Type B pancreatic cell (in vitro differentiated cells): Measurements from ENCODE around the gene ZNF253. TPM values are rescaled to one million over a fixed set of nuclear protein-coding genes. Genes with fewer than 3 reads are reported as not detected.
A peak's percentile ranks its signal among the peaks of the same experiment; 100 is the strongest.
"Not testable (repeated sequence)": the region's sequence is repeated elsewhere in the genome, so short reads cannot be mapped to it uniquely, and the experiment has no call there.

ENCODE experiments used
- DNase-seq: peaks from one replicate; pipeline ENCODE4 v3.0.0; 2021; ENCODE audit warnings: mixed read lengths; ENCODE audit not compliant: unreplicated experiment; ENCODE audit errors: extremely low spot score
- H3K27ac Mint-ChIP-seq: 2 replicates; pipeline ENCODE4 v1.8.0; 2021; ENCODE audit warnings: mild to moderate bottlenecking, mixed read lengths
- H3K27me3 Mint-ChIP-seq: 2 replicates; pipeline ENCODE4 v1.8.0; 2021; ENCODE audit warnings: mixed read lengths
- H3K36me3 Mint-ChIP-seq: 2 replicates; pipeline ENCODE4 v1.8.0; 2021; ENCODE audit warnings: mixed read lengths
- H3K4me1 Mint-ChIP-seq: one replicate; pipeline ENCODE4 v1.8.0; 2021; ENCODE audit warnings: mixed read lengths; ENCODE audit not compliant: unreplicated experiment
- H3K4me3 Mint-ChIP-seq: 2 replicates; pipeline ENCODE4 v1.8.0; 2021; ENCODE audit warnings: mild to moderate bottlenecking, mixed read lengths
- H3K9me3 Mint-ChIP-seq: 2 replicates; pipeline ENCODE4 v1.8.0; 2021; ENCODE audit warnings: mixed read lengths
- CTCF ChIP-seq: fragments of 200-600 bp; sonication (generic); conservative IDR thresholded peaks from 2 replicates; pipeline ENCODE4 v1.5.0; 2021; ENCODE audit warnings: antibody characterized with exemption, mild to moderate bottlenecking
- total RNA-seq: library from RNA; stranded (reverse); gene quantifications from 2 replicates; pipeline ENCODE4 v1.2.1, GENCODE V29; 2021; ENCODE audit warnings: low replicate concordance

ZNF253 gene
- total RNA-seq, 1 donor from 2014 or later = 36.6 TPM

DNA sequence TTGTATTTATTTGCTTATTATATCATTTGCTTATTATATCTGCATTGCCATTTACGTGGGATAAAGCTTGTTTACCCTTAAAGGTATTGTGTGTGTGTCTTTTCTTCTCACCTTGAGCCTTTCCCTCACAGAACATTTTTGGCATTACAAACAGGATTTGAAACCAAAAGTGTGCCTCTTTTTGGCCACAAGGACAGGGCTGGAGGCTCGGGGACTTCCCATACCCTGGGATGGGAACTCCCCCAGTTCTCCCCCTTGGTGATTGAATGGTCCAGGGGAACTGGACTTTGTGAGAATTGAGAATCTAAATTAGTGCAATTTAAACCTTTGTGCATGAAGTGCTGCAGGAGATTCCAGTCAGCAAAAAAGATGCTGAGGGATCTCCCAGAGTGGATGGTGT lies 41.8 kb upstream of the ZNF253 start:
- peaks cover 13% of the 10 kb centered on the region for H3K36me3 Mint-ChIP-seq
- no peak for DNase-seq
- peak overlapping the region; percentile 17 for H3K4me3 Mint-ChIP-seq
- no peak overlapping the region for H3K27ac Mint-ChIP-seq
- H3K9me3 Mint-ChIP-seq = peaks cover 30% of the 10 kb centered on the region
- H3K4me1 Mint-ChIP-seq = no peaks in the 10 kb centered on the region
- TF ChIP-seq CTCF = no peak
- no peaks in the 10 kb centered on the region for H3K27me3 Mint-ChIP-seq

GRCh38 chr19:19826875-19827274 lies 38.8 kb upstream of the ZNF253 start:
- Mint-ChIP-seq H3K27me3 (no peaks in the 10 kb centered on the region), H3K4me1 (no peaks in the 10 kb centered on the region), H3K27ac (no peak overlapping the region), H3K9me3 (peaks cover 41% of the 10 kb centered on the region), H3K36me3 (peaks cover 3% of the 10 kb centered on the region), H3K4me3 (no peak overlapping the region)
- no peak for TF ChIP-seq CTCF
- DNase-seq = no peak

DNA sequence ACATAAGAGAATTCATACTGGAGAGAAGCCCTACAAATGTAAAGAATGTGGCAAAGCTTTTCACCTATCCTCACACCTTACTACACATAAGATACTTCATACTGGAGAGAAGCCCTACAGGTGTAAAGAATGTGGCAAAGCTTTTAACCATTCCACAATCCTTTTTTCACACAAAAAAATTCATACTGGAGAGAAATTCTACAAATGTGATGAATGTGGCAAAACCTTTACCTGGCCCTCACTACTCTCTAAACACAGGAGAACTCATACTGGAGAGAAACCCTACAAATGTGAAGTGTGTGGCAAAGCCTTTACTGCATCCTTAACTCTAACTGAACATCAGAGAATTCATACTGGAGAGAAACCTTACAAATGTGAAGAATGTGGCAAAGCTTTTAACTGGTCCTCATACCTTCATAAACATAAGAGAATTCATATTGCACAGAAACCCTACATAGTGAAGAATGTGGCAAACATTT lies 30.1 kb upstream of the ZNF253 start:
- Mint-ChIP-seq H3K9me3 (peaks cover 22% of the 10 kb centered on the region), H3K4me3 (no peak overlapping the region), H3K4me1 (no peaks in the 10 kb centered on the region), H3K36me3 (peaks cover 10% of the 10 kb centered on the region), H3K27ac (no peak overlapping the region), H3K27me3 (no peaks in the 10 kb centered on the region)
- no peak for DNase-seq
- no peak for TF ChIP-seq CTCF

GRCh38 chr19:19847781-19848180 lies 17.9 kb upstream of the ZNF253 start:
- Mint-ChIP-seq H3K4me1 (no peaks in the 10 kb centered on the region), H3K9me3 (peaks cover 3% of the 10 kb centered on the region), H3K27me3 (no peaks in the 10 kb centered on the region), H3K36me3 (no peaks in the 10 kb centered on the region), H3K27ac (no peak overlapping the region), H3K4me3 (no peak overlapping the region)
- no peak for TF ChIP-seq CTCF
- DNase-seq = no peak

DNA sequence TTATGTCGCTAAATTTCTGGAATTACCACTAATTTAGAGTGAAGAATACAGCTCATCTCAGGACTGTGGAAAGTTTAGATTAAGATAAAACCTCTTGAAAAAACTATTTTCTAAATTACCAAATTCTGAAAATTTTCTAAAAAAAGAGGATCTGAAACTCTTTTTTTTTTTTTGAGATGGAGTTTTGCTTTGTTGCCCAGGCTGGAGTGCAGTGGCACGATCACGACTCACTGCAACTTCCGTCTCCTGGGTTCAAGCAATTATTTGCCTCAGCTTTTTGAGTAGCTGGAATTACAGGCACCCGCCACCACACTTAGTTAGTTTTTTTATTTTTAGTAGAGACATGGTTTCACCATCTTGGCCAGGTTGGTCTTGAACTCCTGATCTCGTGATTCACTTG lies 16.6 kb upstream of the ZNF253 start:
- Mint-ChIP-seq H3K36me3 (no peaks in the 10 kb centered on the region), H3K4me1 (no peaks in the 10 kb centered on the region), H3K27me3 (no peaks in the 10 kb centered on the region), H3K27ac (no peak overlapping the region), H3K4me3 (no peak overlapping the region), H3K9me3 (peaks cover 3% of the 10 kb centered on the region)
- no peak for DNase-seq
- no peak for TF ChIP-seq CTCF

- not testable (repeated sequence) for H3K36me3 Mint-ChIP-seq, DNase-seq, H3K27ac Mint-ChIP-seq, H3K4me1 Mint-ChIP-seq, H3K27me3 Mint-ChIP-seq, H3K4me3 Mint-ChIP-seq, H3K9me3 Mint-ChIP-seq
These were observed 13.9 kb upstream of the ZNF253 start for GRCh38 chr19:19851740-19852139.
